K562 (cell line): ENCODE results near the gene IKZF3. TPM values are rescaled to one million over a fixed set of nuclear protein-coding genes. Genes with fewer than 3 reads are reported as not detected.

Experiments used
- ATAC-seq: fragments of 200-7000 bp; cut with Tn5 transposase; 3 replicates; pipeline ENCODE4 v1.9.1; 2020; ENCODE audit warnings: moderate library complexity
- BruUV-seq: library from RNA; stranded (reverse); fragments of 400-500 nt; replicated peaks from 2 replicates; lab custom pipeline; 2021; lab: Mats Ljungman, UMichigan
- CTCF ChIA-PET: fragments of 300-600 bp; formaldehyde crosslinking; extraction: SDS; loops from one replicate; lab custom pipeline; 2021; ENCODE audit warnings: low intra/inter-chr PET ratio; lab: Yijun Ruan, JAX
- POLR2A ChIA-PET: fragments of 300-600, 350-650 bp; sonication (Branson Sonifier 250); formaldehyde crosslinking; extraction: SDS; loops from one replicate; lab custom pipeline; 2021; ENCODE audit warnings: antibody characterized with exemption, inconsistent platforms; lab: Yijun Ruan, JAX
- DNase-seq, 4 experiments: peaks; one replicate each; pipeline versions ENCODE4 v3.0.0 to v3.0.0-alpha.2; 2011 to 2018; ENCODE audit warnings: low spot score in 3 of 4, mixed read lengths in 3 of 4; ENCODE audit errors: extremely low read depth in 1 of 4
- FAIRE-seq: peaks from 2 replicates; lab custom pipeline; 2011; peaks lifted over from hg19 to GRCh38; lab: Jason Lieb, UNC
- H2AFZ ChIP-seq: 2 replicates; pipeline ENCODE4 v1.6.0; 2011; ENCODE audit warnings: low read depth, low read length, control low read depth, inconsistent platforms
- H3K27ac ChIP-seq: fragments of 200-600 bp; 3 replicates; pipeline ENCODE4 v1.8.0; 2011; ENCODE audit warnings: low read depth, mild to moderate bottlenecking, control low read depth, inconsistent platforms, low read length, moderate library complexity, mixed read lengths; ENCODE audit errors: extremely low read depth
- H3K27me3 ChIP-seq, 2 experiments: fragments of 300-600 bp in 1 of 2; 2 replicates in 1 of 2; 3 replicates in 1 of 2; pipeline versions ENCODE4 v1.6.0 to v1.8.0; 2011; ENCODE audit warnings: inconsistent platforms in 2 of 2, low read length in 2 of 2, mild to moderate bottlenecking in 1 of 2, mixed read lengths in 1 of 2, moderate library complexity in 1 of 2; ENCODE audit not compliant: control insufficient read depth in 2 of 2, insufficient read depth in 2 of 2
- H3K36me3 ChIP-seq: fragments of 300-600 bp; 3 replicates; pipeline ENCODE4 v1.8.0; 2011; ENCODE audit warnings: mild to moderate bottlenecking, low read length, inconsistent platforms; ENCODE audit not compliant: control insufficient read depth, insufficient read depth
- H3K4me1 ChIP-seq, 2 experiments: fragments of 200-600 bp in 1 of 2; replicated peaks in 1 of 2; 2 replicates in 1 of 2; 3 replicates in 1 of 2; pipeline versions ENCODE4 v1.5.1 to v1.8.0; 2011; ENCODE audit warnings: inconsistent platforms in 2 of 2, low read length in 2 of 2, mild to moderate bottlenecking in 1 of 2, mixed read lengths in 1 of 2, moderate library complexity in 1 of 2; ENCODE audit not compliant: control insufficient read depth in 2 of 2, insufficient read depth in 2 of 2
- H3K4me2 ChIP-seq: 2 replicates; pipeline ENCODE4 v1.6.1; 2011; ENCODE audit warnings: low read length, control low read depth, inconsistent platforms, mixed read lengths; ENCODE audit not compliant: insufficient read depth
- H3K4me3 ChIP-seq: fragments of 200-600 bp; sonication (generic), shearing (Covaris generic); 2 replicates; pipeline ENCODE4 v1.5.1; 2016; ENCODE audit warnings: control low read depth, inconsistent platforms
- H3K79me2 ChIP-seq: fragments of 200-600 bp; 3 replicates; pipeline ENCODE4 v1.8.0; 2011; ENCODE audit warnings: low read length, inconsistent platforms; ENCODE audit not compliant: control insufficient read depth, insufficient read depth
- H3K9ac ChIP-seq, 2 experiments: 2 replicates each; pipeline versions ENCODE4 v1.6.0 to v1.6.1; 2011; ENCODE audit warnings: low read depth in 2 of 2, low read length in 2 of 2, control low read depth in 1 of 2, inconsistent platforms in 1 of 2, mild to moderate bottlenecking in 1 of 2, mixed read lengths in 1 of 2; ENCODE audit not compliant: insufficient read depth in 1 of 2
- H3K9me1 ChIP-seq: one replicate; pipeline ENCODE4 v1.6.0; 2011; ENCODE audit warnings: inconsistent platforms, mild to moderate bottlenecking, low read length, moderate library complexity; ENCODE audit not compliant: control insufficient read depth, insufficient read depth
- H3K9me3 ChIP-seq: replicated peaks from 2 replicates; pipeline ENCODE4 v1.5.1; 2011; ENCODE audit warnings: low read depth, low read length, inconsistent platforms; ENCODE audit not compliant: control insufficient read depth, insufficient read depth
- H4K20me1 ChIP-seq: replicated peaks from 2 replicates; pipeline ENCODE4 v1.6.1; 2011; ENCODE audit warnings: low read length, inconsistent platforms, mixed read lengths; ENCODE audit not compliant: control insufficient read depth, insufficient read depth
- BCOR ChIP-seq: fragments of 450-650 bp; IDR thresholded peaks from 2 replicates; pipeline ENCODE4 v1.6.1; 2016
- CSDE1 ChIP-seq, 2 experiments: fragments of 450-650 bp; IDR thresholded peaks; 2 replicates each; pipeline ENCODE4 v1.6.1; 2016; ENCODE audit warnings: mild to moderate bottlenecking in 1 of 2
- EGR1 ChIP-seq: fragments of 450-650 bp; conservative IDR thresholded peaks from 2 replicates; pipeline ENCODE4 v1.6.1; 2017; ENCODE audit warnings: mild to moderate bottlenecking
- NBN ChIP-seq: fragments of 450-650 bp; IDR thresholded peaks from 2 replicates; pipeline ENCODE4 v1.6.1; 2016; ENCODE audit warnings: low read depth, mild to moderate bottlenecking
- ZFP36 ChIP-seq: fragments of 150-350 bp; IDR thresholded peaks from 2 replicates; pipeline ENCODE4 v1.6.1; 2018; ENCODE audit warnings: low read length, low read depth; ENCODE audit not compliant: partially characterized antibody
- WGBS: fragments of 100-300 bp; shearing (Covaris generic); methylation state at CpG from one replicate; pipeline ENCODE4 v1.1.6; 2016; ENCODE audit warnings: low coverage, mixed read lengths; ENCODE audit not compliant: insufficient coverage; ENCODE audit errors: missing lambda C conversion rate; 5-methylcytosine and 5-hydroxymethylcytosine counted together
- in situ Hi-C: fragments of 300-500 bp; cut with MboI; formaldehyde crosslinking; loops from 4 replicates; pipeline ENCODE4 v1.15.0; 2018; ENCODE audit warnings: inconsistent platforms, mixed read lengths
- intact Hi-C: fragments of 100-400 bp; cut with micrococcal nuclease; formaldehyde crosslinking; loops from 2 replicates; pipeline ENCODE4 v1.14.2; 2022
- polyA plus RNA-seq, 8 experiments: library from polyadenylated mRNA; depleted of rRNA in 4 of 8; stranded (reverse) in 5 of 8; unstranded in 3 of 8; fragments of >200 nt; fragmentation: Nextera tagmentation in 2 of 8; fragmentation: Illumina TruSeq in 1 of 8; extraction: Ambion mirVana in 2 of 8; extraction: Trizol in 1 of 8; gene quantifications; 2 replicates each; pipeline versions ENCODE4 v1.2.1 to v1.2.3, GENCODE V29; 2011 to 2014; ENCODE audit warnings: inconsistent platforms in 1 of 8, missing spikeins in 1 of 8
- total RNA-seq, 7 experiments: library from RNA; depleted of rRNA in 6 of 7; stranded (reverse); fragments of >200 nt in 6 of 7; fragmentation: Illumina TruSeq in 2 of 7; extraction: Trizol in 2 of 7; gene quantifications; 2 replicates each; pipeline versions ENCODE4 v1.2.1 to v1.2.3, GENCODE V29; 2011 to 2021; ENCODE audit warnings: low replicate concordance in 1 of 7
- TF ChIP-seq, protein P1 (sequence below): sonication (generic); formaldehyde crosslinking; IDR thresholded peaks from 2 replicates; pipeline ENCODE4 v1.8.0; 2023; ENCODE audit warnings: missing genetic modification reagents, mild to moderate bottlenecking, borderline replicate concordance

The IKZF3 gene
- total and polyA plus RNA-seq, 9 of the 15 experiments (the other 6 are each of a cell fraction or from before 2014, with no cell fraction given), result 0.06 to 1.6 (median 0.62) TPM

DNA sequence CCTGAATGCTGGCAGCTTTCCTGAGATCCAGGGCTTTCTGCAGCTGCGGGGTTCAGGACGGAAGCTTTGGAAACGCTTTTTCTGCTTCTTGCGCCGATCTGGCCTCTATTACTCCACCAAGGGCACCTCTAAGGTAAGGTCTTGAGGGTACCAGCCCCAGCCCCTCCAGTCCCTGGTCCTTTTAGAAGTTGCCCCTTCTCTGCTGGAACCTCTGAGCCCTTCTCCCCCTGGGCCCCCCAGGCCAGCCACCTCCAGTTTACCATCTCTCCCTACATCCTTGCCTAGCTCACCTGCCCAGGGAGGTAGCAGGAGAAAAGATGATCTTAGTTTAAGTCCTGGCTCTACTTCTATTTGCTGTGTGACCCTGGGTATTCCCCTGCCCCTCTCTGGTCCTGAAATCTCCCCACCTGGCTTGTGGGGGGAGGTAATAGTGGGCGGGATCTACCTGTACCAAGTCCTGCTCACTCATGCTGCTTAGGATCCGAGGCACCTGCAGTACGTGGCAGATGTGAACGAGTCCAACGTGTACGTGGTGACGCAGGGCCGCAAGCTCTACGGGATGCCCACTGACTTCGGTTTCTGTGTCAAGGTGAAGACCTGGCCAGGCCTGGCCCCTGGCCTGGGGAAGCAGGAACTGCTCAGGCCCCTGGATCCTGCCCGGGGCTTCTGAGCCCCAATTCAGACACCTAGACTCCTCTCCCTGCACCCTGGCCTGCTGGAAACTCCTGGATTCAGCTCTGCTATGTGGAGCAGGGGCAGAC, 119.9 kb downstream of the IKZF3 start:
- Histone ChIP-seq H3K27ac (no peak overlapping the region), H3K4me2 (no peak overlapping the region), H4K20me1 (no peaks in the 10 kb centered on the region), H2AFZ (no peak overlapping the region), H3K9me1 (no peaks in the 10 kb centered on the region), H3K79me2 (no peaks in the 10 kb centered on the region), H3K9me3 (no peaks in the 10 kb centered on the region), H3K4me1 (peaks cover 13 to 39% of the 10 kb centered on the region in 2 experiments), H3K36me3 (no peaks in the 10 kb centered on the region), H3K27me3 (no peaks in the 10 kb centered on the region), H3K4me3 (no peak overlapping the region), H3K9ac (peak overlapping the region in 1 of 2 experiments; percentile 41; a peak in 1 of 4 replicates)
- ChIA-PET POLR2A (interaction anchor here (0.6 to 1.8 kb wide), 3 partner anchors 10 to 505 kb away, joined by 3 to 6 read pairs (median 5); no protein-coding TSS in a partner anchor), CTCF (no interaction called here)
- TF ChIP-seq ZFP36 (peak; percentile 60), BCOR (peak; percentile 59; the same call in 1 of the 2 replicates), CSDE1 (IDR thresholded peaks at IDR 0.05) (no peak)
- no TSS peak for BruUV-seq
- 52% methylated on average over 16 of the region's 16 CpGs for WGBS
- ATAC-seq, result no peak
- DNase-seq, result no peak
- FAIRE-seq, result no peak
- intact Hi-C loops, result no loop called here
- in situ Hi-C loops, result no loop called here

GRCh38 chr17:39742856-39743436, 121.2 kb downstream of the IKZF3 start:
- in situ Hi-C loops (no loop called here), intact Hi-C loops (no loop called here)
- Histone ChIP-seq H3K9ac (peak overlapping the region in 1 of 2 experiments; percentile 31; a peak in 1 of 4 replicates), H3K4me3 (no peak overlapping the region), H3K27me3 (no peaks in the 10 kb centered on the region), H3K9me3 (no peaks in the 10 kb centered on the region), H3K9me1 (no peaks in the 10 kb centered on the region), H4K20me1 (no peaks in the 10 kb centered on the region), H3K36me3 (no peaks in the 10 kb centered on the region), H3K4me2 (no peak overlapping the region), H3K79me2 (no peaks in the 10 kb centered on the region), H2AFZ (no peak overlapping the region), H3K4me1 (peaks cover 17 to 50% of the 10 kb centered on the region in 2 experiments), H3K27ac (no peak overlapping the region)
- WGBS, result 43% methylated on average over 19 of the region's 21 CpGs
- no peak for FAIRE-seq
- no TSS peak for BruUV-seq
- TF ChIP-seq, protein P1, sequence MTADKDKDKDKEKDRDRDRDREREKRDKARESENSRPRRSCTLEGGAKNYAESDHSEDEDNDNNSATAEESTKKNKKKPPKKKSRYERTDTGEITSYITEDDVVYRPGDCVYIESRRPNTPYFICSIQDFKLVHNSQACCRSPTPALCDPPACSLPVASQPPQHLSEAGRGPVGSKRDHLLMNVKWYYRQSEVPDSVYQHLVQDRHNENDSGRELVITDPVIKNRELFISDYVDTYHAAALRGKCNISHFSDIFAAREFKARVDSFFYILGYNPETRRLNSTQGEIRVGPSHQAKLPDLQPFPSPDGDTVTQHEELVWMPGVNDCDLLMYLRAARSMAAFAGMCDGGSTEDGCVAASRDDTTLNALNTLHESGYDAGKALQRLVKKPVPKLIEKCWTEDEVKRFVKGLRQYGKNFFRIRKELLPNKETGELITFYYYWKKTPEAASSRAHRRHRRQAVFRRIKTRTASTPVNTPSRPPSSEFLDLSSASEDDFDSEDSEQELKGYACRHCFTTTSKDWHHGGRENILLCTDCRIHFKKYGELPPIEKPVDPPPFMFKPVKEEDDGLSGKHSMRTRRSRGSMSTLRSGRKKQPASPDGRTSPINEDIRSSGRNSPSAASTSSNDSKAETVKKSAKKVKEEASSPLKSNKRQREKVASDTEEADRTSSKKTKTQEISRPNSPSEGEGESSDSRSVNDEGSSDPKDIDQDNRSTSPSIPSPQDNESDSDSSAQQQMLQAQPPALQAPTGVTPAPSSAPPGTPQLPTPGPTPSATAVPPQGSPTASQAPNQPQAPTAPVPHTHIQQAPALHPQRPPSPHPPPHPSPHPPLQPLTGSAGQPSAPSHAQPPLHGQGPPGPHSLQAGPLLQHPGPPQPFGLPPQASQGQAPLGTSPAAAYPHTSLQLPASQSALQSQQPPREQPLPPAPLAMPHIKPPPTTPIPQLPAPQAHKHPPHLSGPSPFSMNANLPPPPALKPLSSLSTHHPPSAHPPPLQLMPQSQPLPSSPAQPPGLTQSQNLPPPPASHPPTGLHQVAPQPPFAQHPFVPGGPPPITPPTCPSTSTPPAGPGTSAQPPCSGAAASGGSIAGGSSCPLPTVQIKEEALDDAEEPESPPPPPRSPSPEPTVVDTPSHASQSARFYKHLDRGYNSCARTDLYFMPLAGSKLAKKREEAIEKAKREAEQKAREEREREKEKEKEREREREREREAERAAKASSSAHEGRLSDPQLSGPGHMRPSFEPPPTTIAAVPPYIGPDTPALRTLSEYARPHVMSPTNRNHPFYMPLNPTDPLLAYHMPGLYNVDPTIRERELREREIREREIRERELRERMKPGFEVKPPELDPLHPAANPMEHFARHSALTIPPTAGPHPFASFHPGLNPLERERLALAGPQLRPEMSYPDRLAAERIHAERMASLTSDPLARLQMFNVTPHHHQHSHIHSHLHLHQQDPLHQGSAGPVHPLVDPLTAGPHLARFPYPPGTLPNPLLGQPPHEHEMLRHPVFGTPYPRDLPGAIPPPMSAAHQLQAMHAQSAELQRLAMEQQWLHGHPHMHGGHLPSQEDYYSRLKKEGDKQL (CRISPR knock-in tag), result no peak
- TF ChIP-seq EGR1 (0 out of 2 replicates have a peak, but pooled peaks have one; percentile 11), NBN (no peak)
- DNase-seq, result no peak
- POLR2A ChIA-PET, result no interaction called here
- ATAC-seq, result no peak
- CTCF ChIA-PET, result no interaction called here
